ENCODE measurements around the gene TAS1R1. TPM values are rescaled to one million over a fixed set of nuclear protein-coding genes. Genes with fewer than 3 reads are reported as not detected.

Gene TAS1R1
- total and polyA plus RNA-seq, 9 of the 15 experiments (the other 6 are each of a cell fraction or from before 2014, with no cell fraction given): 0.06 TPM; not detected in 8

- 0 out of 2 replicates have a peak, but pooled peaks have one; percentile 22 for TF ChIP-seq MTA3 (IDR thresholded peaks at IDR 0.05; ENCODE audit: borderline replicate concordance)
- no peak for TF ChIP-seq CXXC5 (CRISPR knock-in tag; IDR thresholded peaks at IDR 0.05)
- TF ChIP-seq MAZ (CRISPR knock-in tag; conservative IDR thresholded peaks at IDR 0.05 in 1 of 2, IDR thresholded peaks at IDR 0.05 in 1 of 2): 0 out of 4 replicates have a peak, but pooled peaks of 1 of the 2 experiments have one; percentile 6
- TF ChIP-seq ZNF57 (CRISPR knock-in tag; IDR thresholded peaks at IDR 0.05): no peak
- TF ChIP-seq SP1 (CRISPR knock-in tag; IDR thresholded peaks at IDR 0.05): peak; percentile 64
- peak; percentile 52; the same call in 1 of the 2 replicates for TF ChIP-seq MAX (CRISPR knock-in tag; IDR thresholded peaks at IDR 0.05)
- TF ChIP-seq L3MBTL2 (IDR thresholded peaks at IDR 0.05): peak; percentile 58
- TF ChIP-seq MLX (CRISPR knock-in tag; conservative IDR thresholded peaks at IDR 0.05): 0 out of 4 replicates have a peak, but pooled peaks of 1 of the 2 experiments have one; percentile 27
- TF ChIP-seq NCOA6 (IDR thresholded peaks at IDR 0.05): no peak
- TF ChIP-seq ZBED1 (IDR thresholded peaks at IDR 0.05): no peak
- peak; percentile 10 for TF ChIP-seq CHD7 (IDR thresholded peaks at IDR 0.05; ENCODE audit: low read depth, low read length)
Measured at GRCh38 chr1:6580593-6581409, 25.7 kb downstream of the TAS1R1 start (continued).
